Liver (tissue), 3 donors: ENCODE results near the gene BEND4.

Experiments used
- FOXA1 ChIP-seq: IDR thresholded peaks from 2 replicates; pipeline ENCODE4 v1.6.1; 2016; ENCODE audit warnings: antibody characterized with exemption
- GABPA ChIP-seq, 2 donors: IDR thresholded peaks in 1 of 2; conservative IDR thresholded peaks in 1 of 2; 2 replicates each; pipeline ENCODE4 v1.6.1; 2016; ENCODE audit warnings: antibody characterized with exemption in 2 of 2, mild to moderate bottlenecking in 1 of 2, moderate library complexity in 1 of 2
- HNF4G ChIP-seq: IDR thresholded peaks from 2 replicates; pipeline ENCODE4 v1.6.1; 2016; ENCODE audit warnings: antibody characterized with exemption
- MAX ChIP-seq: IDR thresholded peaks from 2 replicates; pipeline ENCODE4 v1.6.1; 2016; ENCODE audit warnings: antibody characterized with exemption
- NR2F2 ChIP-seq: IDR thresholded peaks from 2 replicates; pipeline ENCODE4 v1.6.1; 2016; ENCODE audit warnings: antibody characterized with exemption
- RXRA ChIP-seq, 2 donors: IDR thresholded peaks; 2 replicates each; pipeline ENCODE4 v1.6.1; 2017 to 2018; ENCODE audit warnings: antibody characterized with exemption in 2 of 2, mild to moderate bottlenecking in 1 of 2
- SP1 ChIP-seq: IDR thresholded peaks from 2 replicates; pipeline ENCODE4 v1.6.1; 2018; ENCODE audit warnings: antibody characterized with exemption, mild to moderate bottlenecking
- TAF1 ChIP-seq: conservative IDR thresholded peaks from 2 replicates; pipeline ENCODE4 v1.6.1; 2016; ENCODE audit warnings: antibody characterized with exemption, mild to moderate bottlenecking
- YY1 ChIP-seq: IDR thresholded peaks from 2 replicates; pipeline ENCODE4 v1.6.1; 2016; ENCODE audit warnings: antibody characterized with exemption, mild to moderate bottlenecking
- TF ChIP-seq, protein P1 (sequence below): fragments of 150-350 bp; IDR thresholded peaks from 2 replicates; pipeline ENCODE4 v1.5.1; 2017; ENCODE audit warnings: improper control_type of control experiment, low read depth, low read length; ENCODE audit not compliant: missing input control
- TF ChIP-seq, protein P2 (sequence below): IDR thresholded peaks from 2 replicates; pipeline ENCODE4 v1.6.1; 2016; ENCODE audit warnings: antibody characterized with exemption, mild to moderate bottlenecking
- donor health status: healthy.
- donor health status: healthy.

DNA sequence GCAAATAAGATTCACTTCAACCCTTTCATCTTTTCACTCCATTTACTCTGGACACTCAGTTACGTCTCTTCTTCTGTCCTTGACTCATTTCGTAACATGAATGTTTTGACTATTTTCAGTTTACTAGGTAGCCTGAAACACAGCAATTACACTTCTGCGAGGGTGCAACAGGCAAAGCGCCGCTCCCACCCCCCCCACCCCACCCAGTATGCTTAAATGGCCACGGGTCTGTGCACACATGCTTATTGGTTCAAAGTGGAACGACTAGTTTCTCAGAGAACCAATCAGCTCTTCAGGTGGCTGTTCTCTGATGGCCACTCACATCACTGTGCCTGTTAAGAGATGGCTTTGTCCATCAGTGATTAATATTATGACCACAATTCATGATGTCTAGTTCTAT is 3.5 kb downstream of the BEND4 start:
- TF ChIP-seq, protein P1, sequence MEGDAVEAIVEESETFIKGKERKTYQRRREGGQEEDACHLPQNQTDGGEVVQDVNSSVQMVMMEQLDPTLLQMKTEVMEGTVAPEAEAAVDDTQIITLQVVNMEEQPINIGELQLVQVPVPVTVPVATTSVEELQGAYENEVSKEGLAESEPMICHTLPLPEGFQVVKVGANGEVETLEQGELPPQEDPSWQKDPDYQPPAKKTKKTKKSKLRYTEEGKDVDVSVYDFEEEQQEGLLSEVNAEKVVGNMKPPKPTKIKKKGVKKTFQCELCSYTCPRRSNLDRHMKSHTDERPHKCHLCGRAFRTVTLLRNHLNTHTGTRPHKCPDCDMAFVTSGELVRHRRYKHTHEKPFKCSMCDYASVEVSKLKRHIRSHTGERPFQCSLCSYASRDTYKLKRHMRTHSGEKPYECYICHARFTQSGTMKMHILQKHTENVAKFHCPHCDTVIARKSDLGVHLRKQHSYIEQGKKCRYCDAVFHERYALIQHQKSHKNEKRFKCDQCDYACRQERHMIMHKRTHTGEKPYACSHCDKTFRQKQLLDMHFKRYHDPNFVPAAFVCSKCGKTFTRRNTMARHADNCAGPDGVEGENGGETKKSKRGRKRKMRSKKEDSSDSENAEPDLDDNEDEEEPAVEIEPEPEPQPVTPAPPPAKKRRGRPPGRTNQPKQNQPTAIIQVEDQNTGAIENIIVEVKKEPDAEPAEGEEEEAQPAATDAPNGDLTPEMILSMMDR, result no peak
- TF ChIP-seq GABPA (IDR thresholded peaks at IDR 0.05 in 1 of 2, conservative IDR thresholded peaks at IDR 0.05 in 1 of 2), result no peak
- TF ChIP-seq YY1, result no peak
- no peak for TF ChIP-seq SP1
- no peak for TF ChIP-seq MAX
- TF ChIP-seq NR2F2, result no peak
- no peak for TF ChIP-seq TAF1
- TF ChIP-seq HNF4G, result no peak
- TF ChIP-seq, protein P2, sequence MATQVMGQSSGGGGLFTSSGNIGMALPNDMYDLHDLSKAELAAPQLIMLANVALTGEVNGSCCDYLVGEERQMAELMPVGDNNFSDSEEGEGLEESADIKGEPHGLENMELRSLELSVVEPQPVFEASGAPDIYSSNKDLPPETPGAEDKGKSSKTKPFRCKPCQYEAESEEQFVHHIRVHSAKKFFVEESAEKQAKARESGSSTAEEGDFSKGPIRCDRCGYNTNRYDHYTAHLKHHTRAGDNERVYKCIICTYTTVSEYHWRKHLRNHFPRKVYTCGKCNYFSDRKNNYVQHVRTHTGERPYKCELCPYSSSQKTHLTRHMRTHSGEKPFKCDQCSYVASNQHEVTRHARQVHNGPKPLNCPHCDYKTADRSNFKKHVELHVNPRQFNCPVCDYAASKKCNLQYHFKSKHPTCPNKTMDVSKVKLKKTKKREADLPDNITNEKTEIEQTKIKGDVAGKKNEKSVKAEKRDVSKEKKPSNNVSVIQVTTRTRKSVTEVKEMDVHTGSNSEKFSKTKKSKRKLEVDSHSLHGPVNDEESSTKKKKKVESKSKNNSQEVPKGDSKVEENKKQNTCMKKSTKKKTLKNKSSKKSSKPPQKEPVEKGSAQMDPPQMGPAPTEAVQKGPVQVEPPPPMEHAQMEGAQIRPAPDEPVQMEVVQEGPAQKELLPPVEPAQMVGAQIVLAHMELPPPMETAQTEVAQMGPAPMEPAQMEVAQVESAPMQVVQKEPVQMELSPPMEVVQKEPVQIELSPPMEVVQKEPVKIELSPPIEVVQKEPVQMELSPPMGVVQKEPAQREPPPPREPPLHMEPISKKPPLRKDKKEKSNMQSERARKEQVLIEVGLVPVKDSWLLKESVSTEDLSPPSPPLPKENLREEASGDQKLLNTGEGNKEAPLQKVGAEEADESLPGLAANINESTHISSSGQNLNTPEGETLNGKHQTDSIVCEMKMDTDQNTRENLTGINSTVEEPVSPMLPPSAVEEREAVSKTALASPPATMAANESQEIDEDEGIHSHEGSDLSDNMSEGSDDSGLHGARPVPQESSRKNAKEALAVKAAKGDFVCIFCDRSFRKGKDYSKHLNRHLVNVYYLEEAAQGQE, result no peak
- TF ChIP-seq RXRA (IDR thresholded peaks at IDR 0.05), result no peak
- TF ChIP-seq FOXA1, result no peak
